ES-I3 (cell line): Measurements from ENCODE around the gene HAPLN1.

ENCODE experiments used
- H3K36me3 ChIP-seq: 2 replicates; pipeline ENCODE4 v1.6.1; 2013; ENCODE audit warnings: mild to moderate bottlenecking, low read length, control low read depth, moderate library complexity; ENCODE audit not compliant: insufficient read depth
- H3K4me1 ChIP-seq: 2 replicates; pipeline ENCODE4 v1.6.1; 2013; ENCODE audit warnings: mild to moderate bottlenecking, control low read depth, low read length; ENCODE audit not compliant: insufficient read depth
- H3K9ac ChIP-seq: 2 replicates; pipeline ENCODE4 v1.6.1; 2013; ENCODE audit warnings: low read depth, mild to moderate bottlenecking, low read length, moderate library complexity
- H3K9me3 ChIP-seq: 2 replicates; pipeline ENCODE4 v1.6.1; 2013; ENCODE audit warnings: mild to moderate bottlenecking, low read length, moderate library complexity; ENCODE audit not compliant: control insufficient read depth, insufficient read depth

Gene HAPLN1

DNA sequence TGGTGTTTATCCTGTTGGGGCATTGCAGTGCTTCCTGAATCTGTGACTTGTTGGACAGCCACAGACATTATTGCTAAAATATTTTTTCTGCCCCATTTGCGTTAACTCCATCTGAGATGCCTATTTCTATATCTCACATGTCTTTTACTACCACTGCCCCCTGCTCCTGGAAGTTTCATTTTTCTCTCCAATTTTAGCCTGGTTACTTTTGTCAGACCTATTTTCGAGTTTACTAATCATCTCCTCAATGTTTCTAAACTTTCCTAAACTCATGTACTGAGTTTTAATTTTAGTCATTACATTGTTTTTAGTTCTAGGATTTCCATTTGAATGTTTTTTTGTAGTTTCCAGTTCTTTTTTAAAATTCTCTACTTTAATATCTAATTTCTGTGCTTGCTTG lies 17.6 kb downstream of the HAPLN1 start:
- H3K9ac ChIP-seq, result no peak overlapping the region
- no peaks in the 10 kb centered on the region for H3K4me1 ChIP-seq
- no peaks in the 10 kb centered on the region; the same call in 1 of the 2 replicates for H3K9me3 ChIP-seq
- no peaks in the 10 kb centered on the region for H3K36me3 ChIP-seq

DNA sequence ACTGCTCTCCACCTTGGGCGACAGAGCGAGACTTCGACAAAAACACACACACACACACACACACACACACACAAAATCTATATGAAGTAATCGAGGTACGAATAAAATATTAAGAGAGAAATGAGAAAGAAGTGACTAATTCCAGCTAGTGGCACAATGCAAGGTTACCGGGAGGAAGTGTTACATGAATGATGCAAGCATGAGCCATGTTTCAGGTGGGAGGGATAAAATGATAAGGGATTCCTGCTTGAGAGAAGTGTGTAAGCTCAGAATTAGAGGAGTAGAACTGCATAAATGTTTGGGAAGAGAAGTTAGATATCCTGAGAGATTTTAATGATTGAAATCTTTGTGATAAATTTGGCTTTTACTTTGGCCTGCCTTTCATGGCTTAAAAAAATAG lies 18.8 kb downstream of the HAPLN1 start:
- no peaks in the 10 kb centered on the region for H3K36me3 ChIP-seq

DNA sequence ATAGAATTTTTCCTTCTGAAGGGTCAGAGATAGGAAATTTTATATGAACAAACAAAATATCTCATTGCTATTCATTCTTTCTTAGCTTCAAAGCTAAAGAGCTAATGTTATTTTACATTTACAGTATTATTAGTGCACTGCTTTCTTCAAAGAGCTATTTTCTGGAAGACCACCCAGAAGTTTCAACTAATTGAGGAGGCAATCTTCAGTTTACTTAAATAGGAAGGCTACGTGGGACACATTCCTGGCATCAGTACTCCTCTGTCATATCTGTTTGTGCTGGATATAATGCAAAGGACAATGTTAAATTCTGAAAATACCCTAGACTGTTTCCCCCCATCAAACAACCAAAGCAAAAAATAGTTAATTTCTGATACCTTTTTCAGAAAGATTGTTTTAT lies 30.8 kb downstream of the HAPLN1 start:
- H3K36me3 ChIP-seq, result no peaks in the 10 kb centered on the region
- H3K9ac ChIP-seq, result no peak overlapping the region

More for the DNA sequence above, 18.8 kb downstream of the HAPLN1 start:
- Histone ChIP-seq H3K9ac (no peak overlapping the region), H3K4me1 (no peaks in the 10 kb centered on the region), H3K9me3 (no peaks in the 10 kb centered on the region; the same call in 1 of the 2 replicates)

DNA sequence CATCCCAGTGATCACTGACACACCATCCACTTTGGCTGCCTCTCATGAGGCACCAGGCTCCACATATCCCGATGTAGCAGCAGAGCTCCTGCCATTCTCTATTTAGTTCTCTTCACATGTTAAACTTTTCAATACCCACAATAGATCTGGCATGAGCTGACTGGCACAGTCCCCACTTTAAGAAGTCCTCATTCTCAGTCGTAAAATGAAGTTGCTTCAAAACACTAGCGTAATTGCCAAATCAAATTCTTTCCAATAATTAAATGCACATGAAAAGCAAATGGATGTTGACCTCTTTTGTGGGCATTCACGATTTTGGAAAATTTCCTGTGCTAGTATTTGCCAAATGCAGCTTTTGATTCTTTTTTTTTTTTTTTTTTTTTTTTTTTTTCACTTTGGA lies 32.4 kb downstream of the HAPLN1 start:
- no peaks in the 10 kb centered on the region; the same call in 1 of the 2 replicates for H3K4me1 ChIP-seq
- no peaks in the 10 kb centered on the region for H3K36me3 ChIP-seq
- H3K9ac ChIP-seq, result no peak overlapping the region
- no peaks in the 10 kb centered on the region for H3K9me3 ChIP-seq

More for the DNA sequence above, 30.8 kb downstream of the HAPLN1 start:
- H3K9me3 ChIP-seq, result no peaks in the 10 kb centered on the region
- H3K4me1 ChIP-seq, result no peaks in the 10 kb centered on the region

DNA sequence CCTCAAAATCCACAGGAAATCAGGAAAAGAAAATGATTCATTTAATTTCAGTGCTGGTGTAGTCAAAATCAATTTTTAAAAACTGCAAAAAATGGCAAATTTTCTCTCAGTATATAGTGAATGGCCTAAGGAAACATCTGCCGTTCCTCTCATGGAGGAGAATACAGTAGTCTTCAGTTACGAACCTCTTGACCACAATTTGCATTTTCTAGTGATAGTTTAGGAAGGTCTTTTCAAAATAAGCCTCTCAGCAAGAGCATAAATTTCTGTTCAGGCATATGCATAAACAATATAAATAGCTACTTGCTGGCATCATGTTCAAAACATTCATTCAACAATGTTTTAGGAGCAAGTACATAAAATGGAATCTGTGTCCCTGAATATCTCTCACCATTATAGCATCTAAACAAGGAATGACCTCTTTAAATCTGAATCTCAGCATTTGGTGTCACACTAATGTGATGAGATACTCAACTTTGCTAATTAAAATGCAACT lies 33.5 kb downstream of the HAPLN1 start:
- no peaks in the 10 kb centered on the region for H3K36me3 ChIP-seq
- H3K9me3 ChIP-seq, result no peaks in the 10 kb centered on the region
- no peak overlapping the region for H3K9ac ChIP-seq
- H3K4me1 ChIP-seq, result no peaks in the 10 kb centered on the region; the same call in 1 of the 2 replicates

DNA sequence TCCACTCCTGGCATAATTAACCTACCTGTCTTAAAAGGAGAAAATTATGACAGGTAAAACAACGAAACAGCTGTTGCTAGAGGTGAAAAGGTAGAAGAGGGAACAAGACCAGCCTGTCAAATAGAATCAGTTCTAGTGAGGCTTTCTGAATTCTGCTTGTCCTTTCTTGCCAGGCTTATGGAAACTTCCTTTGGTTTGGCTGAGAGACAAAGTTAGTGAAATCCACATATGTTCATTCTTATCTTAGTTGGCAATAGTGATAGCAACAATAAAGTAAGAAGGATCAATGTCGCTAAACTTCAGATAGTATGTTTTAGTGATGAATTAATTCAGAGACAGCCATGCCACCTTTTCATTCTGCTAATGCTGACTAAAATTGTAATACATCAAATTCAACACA lies 34.4 kb downstream of the HAPLN1 start:
- Histone ChIP-seq H3K4me1 (no peaks in the 10 kb centered on the region; the same call in 1 of the 2 replicates), H3K9ac (no peak overlapping the region), H3K36me3 (no peaks in the 10 kb centered on the region), H3K9me3 (no peaks in the 10 kb centered on the region)

DNA sequence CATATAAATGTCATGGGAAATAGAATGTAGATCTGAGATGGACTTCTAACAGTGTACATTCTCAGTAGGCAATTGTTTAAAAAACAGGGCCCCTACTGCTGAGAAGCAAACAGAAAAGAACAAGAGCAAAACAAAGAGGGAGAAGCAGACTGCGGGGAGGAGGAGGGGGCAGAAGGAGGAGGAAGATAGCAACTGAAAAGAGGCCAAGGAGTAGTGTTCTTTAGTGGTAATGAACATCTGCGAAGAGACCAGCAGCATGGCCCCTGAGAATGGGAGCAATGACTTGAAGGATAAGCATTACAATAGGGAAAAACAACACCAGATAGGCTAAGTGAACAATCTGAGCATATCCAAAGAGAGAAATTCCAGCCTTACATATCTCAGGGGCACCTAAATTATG lies 36.8 kb downstream of the HAPLN1 start:
- Histone ChIP-seq H3K4me1 (no peaks in the 10 kb centered on the region; the same call in 1 of the 2 replicates), H3K9ac (no peak overlapping the region), H3K36me3 (no peaks in the 10 kb centered on the region), H3K9me3 (no peaks in the 10 kb centered on the region)

DNA sequence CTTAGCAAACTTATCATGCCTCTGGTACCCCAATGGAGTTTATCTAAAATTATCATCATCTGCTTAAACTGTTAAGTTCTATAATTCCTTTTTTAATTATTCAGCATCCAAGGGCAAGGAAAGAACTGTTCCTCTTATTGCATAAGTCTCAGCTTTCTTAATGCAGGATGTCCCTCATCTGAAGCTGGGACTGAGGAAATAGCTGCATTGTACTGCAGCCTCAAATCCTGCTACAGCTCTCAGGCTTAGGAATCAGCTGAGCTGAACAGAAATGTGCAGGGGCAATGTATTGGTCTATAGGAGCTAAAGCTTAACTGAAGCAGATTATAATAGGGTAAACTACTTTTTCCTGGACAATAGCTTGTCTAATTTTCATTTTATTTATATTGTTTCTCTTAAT lies 48.0 kb downstream of the HAPLN1 start:
- Histone ChIP-seq H3K9ac (no peak overlapping the region), H3K36me3 (no peaks in the 10 kb centered on the region), H3K4me1 (no peaks in the 10 kb centered on the region), H3K9me3 (no peaks in the 10 kb centered on the region)

DNA sequence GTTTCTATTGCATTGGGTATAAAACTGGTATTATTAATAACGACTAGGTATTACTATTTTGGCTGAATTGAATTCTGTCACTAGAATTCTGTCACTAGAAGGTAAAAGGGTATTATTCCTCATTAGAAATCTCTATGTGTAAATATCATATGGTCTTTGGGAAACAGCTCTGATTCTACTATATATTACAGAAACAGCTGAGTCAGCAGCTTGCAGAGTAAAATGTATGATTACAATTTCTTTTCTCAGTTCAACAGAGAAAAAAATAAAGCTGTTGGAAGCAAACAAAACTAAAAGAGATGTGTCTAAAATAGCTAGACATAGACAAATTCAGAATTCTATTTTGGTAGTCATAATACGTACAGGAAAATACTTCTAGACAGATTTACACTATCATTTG lies 48.5 kb downstream of the HAPLN1 start:
- no peaks in the 10 kb centered on the region for H3K36me3 ChIP-seq
- no peaks in the 10 kb centered on the region for H3K4me1 ChIP-seq
- no peak overlapping the region for H3K9ac ChIP-seq
- no peaks in the 10 kb centered on the region for H3K9me3 ChIP-seq

DNA sequence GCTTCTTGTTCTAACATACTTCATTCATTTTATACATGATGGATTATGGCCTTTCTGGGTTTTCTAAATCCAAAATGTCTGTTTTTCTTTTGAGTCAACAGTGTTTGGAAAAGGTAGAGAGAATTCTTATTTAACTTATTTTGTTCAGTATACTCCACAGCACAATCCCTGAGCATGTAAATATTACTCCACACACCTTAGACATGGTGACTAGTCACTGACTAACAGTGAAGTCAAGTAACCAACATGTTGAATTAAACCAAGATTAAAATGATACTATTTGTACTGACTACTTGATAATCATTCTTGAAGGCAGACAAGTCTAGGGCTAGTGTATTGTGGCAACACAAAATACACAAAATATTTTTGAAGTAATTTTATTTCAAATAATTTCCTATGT lies 55.0 kb downstream of the HAPLN1 start:
- H3K36me3 ChIP-seq, result no peaks in the 10 kb centered on the region
- H3K9me3 ChIP-seq, result no peaks in the 10 kb centered on the region
- H3K9ac ChIP-seq, result no peak overlapping the region
- no peaks in the 10 kb centered on the region for H3K4me1 ChIP-seq

DNA sequence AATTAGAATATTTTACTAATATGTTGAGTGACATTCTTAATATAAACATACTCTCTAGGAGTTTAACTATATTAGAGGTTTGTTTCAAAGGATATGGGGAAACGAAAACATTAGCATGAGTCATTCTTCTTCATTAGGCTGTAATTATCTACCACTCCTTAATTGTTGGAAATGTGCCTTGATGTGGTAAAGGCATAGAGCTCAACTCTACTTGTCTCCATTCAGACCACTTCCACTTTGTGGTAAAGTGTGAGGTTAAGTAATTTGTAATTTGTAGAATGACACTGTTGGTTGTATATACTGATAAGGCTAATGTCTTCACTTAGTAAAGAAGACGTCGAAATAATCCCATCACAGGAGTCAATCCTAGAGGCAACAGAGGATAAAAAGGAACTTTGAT lies 58.1 kb downstream of the HAPLN1 start:
- H3K9ac ChIP-seq, result no peak overlapping the region
- H3K36me3 ChIP-seq, result no peaks in the 10 kb centered on the region
- H3K9me3 ChIP-seq, result no peaks in the 10 kb centered on the region
- H3K4me1 ChIP-seq, result no peaks in the 10 kb centered on the region

DNA sequence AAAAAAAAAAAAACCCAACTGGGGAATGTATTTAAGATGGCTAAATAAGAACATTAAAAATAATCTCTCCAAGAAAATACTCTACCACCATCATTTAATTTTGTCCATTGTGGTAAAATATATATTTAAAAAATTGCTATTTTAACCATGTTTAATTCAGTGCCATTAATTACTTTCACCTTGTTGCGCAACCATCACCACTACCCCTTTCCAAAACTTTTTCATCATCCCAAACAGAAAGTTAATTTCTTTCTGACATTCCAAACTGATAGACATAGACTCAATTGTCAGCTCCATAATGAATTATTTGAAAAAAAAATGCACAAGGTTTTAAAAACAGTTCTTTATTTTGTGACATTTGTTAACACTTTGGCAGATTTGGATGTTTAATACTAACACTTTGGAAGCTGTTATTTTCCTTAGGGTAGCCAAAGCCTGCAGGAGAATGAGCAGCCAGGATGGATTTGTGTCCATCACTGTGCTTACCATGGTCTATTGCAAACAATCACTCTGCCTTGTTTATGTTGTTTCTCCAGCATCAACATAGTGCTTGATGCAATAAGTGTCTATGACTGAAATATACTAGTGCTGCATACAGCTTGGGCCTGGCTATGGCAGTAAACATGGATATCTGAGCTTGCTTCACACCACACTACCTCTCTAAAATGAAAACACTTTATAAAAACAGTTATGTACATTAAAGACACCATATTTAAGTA lies 62.7 kb downstream of the HAPLN1 start:
- Histone ChIP-seq H3K9ac (no peak overlapping the region), H3K9me3 (no peaks in the 10 kb centered on the region), H3K4me1 (no peaks in the 10 kb centered on the region), H3K36me3 (no peaks in the 10 kb centered on the region)

DNA sequence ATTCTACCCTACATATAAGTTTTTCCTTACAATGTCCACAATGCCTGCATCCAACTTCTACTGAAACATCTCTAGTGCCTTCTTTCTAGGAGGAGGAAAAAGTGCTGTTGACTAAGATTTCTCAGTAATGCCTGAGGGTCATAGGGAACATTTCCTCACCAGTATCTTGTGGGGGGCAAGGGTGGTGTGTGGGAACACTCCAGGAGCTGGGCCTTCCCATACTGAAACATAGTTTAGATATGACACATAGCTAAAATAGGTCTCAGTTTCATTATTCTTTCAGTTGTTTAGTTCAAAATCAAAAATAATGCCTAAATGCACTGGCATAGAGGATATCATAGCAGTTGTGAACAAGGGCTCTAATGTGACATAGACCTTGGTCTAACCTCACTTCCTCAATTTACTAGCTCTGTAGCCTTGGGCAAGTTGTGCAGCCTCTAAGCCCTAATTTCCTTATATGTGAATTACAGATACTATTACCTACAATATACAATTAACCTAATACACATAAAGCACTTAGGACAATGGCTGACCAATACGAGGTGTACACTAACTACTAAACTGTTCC lies 66.1 kb downstream of the HAPLN1 start:
- no peaks in the 10 kb centered on the region for H3K9me3 ChIP-seq
- no peak overlapping the region for H3K9ac ChIP-seq
- H3K4me1 ChIP-seq, result no peaks in the 10 kb centered on the region
- no peaks in the 10 kb centered on the region for H3K36me3 ChIP-seq

DNA sequence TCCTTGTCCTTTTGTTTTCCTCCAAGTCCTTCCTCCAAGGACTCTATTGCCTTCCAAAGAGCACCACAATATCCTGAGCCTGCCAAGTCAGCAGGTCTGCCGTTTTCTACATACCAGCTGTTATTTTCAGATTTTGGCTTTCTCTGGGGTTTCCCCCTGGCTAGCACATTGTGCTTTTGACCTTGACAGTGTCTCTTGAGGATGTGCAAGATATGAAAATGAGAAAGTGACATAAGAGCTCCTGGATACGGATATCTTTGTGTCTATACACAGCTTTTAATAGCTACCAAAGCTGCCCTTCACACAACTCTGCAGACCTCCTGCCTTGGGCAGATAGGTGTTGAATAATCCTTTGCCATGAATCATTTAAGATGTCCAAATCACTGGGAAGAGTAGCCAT lies 67.0 kb downstream of the HAPLN1 start:
- Histone ChIP-seq H3K9me3 (no peaks in the 10 kb centered on the region), H3K9ac (no peak overlapping the region), H3K36me3 (no peaks in the 10 kb centered on the region), H3K4me1 (no peaks in the 10 kb centered on the region)

DNA sequence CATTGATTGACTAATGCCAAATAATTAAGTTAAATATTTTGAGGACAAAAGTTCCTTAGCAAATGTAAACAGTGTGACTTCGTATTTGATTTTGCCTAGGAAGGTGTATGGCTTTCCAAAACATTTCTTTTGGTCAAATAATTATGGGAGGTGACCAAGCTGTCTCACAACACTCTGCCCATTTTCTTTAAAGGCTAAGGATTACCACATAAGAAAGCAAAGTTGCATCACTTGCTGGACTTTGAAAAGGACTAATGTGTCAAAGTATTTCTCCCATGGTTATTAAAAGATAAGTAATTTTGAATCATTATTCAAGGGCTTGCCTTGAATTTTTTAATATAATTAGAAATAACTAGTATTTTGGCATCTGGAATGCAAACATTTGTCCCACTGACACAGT lies 74.7 kb downstream of the HAPLN1 start:
- Histone ChIP-seq H3K4me1 (no peaks in the 10 kb centered on the region), H3K9ac (no peak overlapping the region), H3K9me3 (no peaks in the 10 kb centered on the region), H3K36me3 (no peaks in the 10 kb centered on the region)
